Stimulated activated naive CD4-positive, alpha-beta T cell treated with Interleukin-2 at 50 U/mL for 16 hours (primary cell): ENCODE measurements around the gene PTPDC1.

Source experiments
- DNase-seq: peaks from one replicate; lab custom pipeline; 2025; lab: John Stamatoyannopoulos, UW

The PTPDC1 gene, protein sequence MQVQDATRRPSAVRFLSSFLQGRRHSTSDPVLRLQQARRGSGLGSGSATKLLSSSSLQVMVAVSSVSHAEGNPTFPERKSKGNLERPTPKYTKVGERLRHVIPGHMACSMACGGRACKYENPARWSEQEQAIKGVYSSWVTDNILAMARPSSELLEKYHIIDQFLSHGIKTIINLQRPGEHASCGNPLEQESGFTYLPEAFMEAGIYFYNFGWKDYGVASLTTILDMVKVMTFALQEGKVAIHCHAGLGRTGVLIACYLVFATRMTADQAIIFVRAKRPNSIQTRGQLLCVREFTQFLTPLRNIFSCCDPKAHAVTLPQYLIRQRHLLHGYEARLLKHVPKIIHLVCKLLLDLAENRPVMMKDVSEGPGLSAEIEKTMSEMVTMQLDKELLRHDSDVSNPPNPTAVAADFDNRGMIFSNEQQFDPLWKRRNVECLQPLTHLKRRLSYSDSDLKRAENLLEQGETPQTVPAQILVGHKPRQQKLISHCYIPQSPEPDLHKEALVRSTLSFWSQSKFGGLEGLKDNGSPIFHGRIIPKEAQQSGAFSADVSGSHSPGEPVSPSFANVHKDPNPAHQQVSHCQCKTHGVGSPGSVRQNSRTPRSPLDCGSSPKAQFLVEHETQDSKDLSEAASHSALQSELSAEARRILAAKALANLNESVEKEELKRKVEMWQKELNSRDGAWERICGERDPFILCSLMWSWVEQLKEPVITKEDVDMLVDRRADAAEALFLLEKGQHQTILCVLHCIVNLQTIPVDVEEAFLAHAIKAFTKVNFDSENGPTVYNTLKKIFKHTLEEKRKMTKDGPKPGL

DNA sequence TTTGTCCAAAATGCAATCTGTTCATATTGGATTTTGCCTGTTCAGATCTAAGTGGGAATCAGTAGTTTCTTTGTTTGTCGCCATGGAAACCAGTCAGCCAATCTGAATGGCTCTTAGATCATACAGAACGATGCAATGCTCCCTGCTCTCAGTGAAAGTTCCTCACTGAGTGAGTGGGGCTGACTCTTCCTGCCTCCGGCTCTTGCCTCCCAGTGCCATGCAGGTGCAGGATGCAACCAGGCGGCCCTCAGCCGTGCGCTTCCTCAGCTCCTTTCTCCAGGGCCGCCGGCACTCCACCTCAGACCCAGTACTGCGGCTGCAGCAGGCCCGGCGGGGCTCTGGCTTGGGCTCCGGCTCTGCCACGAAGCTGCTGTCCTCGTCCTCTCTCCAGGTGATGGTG lies at the start of gene PTPDC1:
TSS of gene PTPDC1 (plus strand) at position 151 of the 400 bp plus-strand sequence. CDS start at position 218, 67 bp downstream.
- no peak for DNase-seq

GRCh38 chr9:94034511-94034910 lies 49.8 kb upstream of the PTPDC1 start:
- DNase-seq = no peak

DNA sequence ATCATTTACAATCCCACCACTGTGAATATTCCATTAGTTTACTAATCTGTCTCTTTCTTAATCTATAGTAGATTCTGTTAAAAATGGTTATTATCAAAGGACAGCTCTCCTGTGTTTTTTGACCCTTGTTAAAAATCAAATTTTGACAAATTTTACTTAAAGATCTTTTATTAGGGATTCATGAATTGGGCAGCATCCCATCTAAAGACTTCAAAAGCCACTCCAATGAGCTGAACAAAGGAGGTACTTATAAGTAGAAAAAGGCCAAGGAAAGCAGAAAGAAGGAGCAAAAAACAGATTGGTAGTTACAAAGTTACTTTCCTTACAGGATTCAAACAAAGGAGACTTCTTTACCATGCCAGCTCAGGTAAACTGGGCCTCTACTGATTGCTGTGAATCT lies 44.5 kb upstream of the PTPDC1 start:
- DNase-seq = no peak

GRCh38 chr9:94042516-94043360 lies 41.5 kb upstream of the PTPDC1 start:
- no peak for DNase-seq

GRCh38 chr9:94054716-94055115 lies 29.5 kb upstream of the PTPDC1 start:
- DNase-seq = no peak

GRCh38 chr9:94056442-94056974 lies 27.8 kb upstream of the PTPDC1 start:
- no peak for DNase-seq

DNA sequence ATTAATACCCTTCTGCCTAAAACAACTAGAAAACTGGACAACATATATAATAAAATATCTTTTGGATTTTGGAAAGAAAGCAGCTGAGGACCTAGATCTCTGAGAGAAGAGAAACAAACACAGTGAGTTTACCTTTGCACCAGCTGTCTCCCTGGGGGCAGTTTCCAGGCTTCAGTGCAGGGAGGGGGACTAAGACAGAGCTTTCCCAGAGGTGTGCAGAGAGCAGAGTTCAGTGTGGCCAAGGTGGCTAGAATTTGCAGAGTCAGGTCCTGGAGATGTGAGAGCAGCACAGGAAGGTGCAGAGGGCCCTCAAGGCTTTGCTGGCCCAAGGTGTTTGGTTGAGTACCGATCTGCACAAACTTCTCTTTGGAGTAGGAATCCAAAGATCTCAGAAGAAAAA lies 26.3 kb upstream of the PTPDC1 start:
- no peak for DNase-seq

DNA sequence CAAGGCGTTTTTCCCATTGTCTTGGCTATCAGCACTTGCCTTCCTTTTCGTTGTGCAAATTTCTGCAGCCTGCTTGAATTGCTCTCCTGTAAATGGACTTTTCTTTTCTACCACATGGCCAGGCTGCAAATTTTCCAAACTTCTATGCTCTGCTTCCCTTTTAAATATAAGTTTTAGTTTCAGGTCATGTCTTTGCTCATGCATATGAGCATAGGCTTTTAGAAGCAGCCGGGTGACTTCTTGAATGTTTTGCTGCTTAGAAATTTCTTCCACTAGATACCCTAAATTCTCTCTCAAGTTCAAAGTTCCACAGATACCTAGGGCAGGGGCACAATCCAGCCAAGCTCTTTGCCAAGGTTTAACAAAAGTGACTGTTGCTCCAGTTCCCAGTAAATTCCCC lies 22.4 kb upstream of the PTPDC1 start:
- DNase-seq = no peak

GRCh38 chr9:94065535-94065961 lies 18.7 kb upstream of the PTPDC1 start:
- peak; percentile 63 for DNase-seq

DNA sequence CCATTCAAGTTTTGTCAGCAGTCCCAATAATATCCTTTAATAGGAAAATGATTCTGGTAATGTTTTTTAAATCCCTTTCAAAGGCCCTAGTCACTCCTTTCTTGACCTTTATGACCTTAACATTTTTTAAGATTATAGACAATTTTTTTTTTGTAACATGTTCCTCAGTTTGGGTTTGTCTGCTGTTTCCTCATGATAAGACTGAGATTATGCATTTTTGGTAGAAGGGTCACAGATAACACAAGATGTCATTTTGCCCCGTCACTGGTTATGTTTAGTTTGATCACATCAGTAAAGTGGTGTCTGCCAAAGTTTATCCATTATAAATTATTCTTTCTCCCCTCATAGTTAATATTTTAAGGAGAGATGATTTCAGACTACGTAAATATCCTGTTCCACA lies 16.0 kb upstream of the PTPDC1 start:
- no peak for DNase-seq

- DNase-seq = no peak
Observed at GRCh38 chr9:94076557-94076956, 7.7 kb upstream of the PTPDC1 start.

- no peak for DNase-seq
Observed at GRCh38 chr9:94078086-94078485, 6.2 kb upstream of the PTPDC1 start.

DNA sequence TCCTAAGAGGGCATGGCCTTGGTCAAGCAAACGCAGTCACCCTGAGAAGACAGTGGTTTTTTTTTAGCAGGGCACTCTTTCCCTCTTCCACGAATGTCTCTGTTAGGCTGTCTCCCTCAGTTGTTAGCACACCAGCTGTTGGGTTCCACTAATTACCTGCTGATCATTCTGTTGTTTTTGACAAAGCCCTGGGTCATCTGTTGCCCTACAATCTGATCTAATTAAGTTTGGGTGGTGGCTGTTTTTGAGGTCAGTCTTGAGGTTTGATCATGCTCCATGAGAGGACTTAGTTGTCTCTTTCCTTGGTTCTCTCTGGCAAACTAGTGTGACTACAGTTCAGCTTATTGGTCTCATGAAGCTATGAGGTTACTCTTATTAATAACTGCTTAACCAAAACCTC lies 5.0 kb upstream of the PTPDC1 start:
- no peak for DNase-seq

DNA sequence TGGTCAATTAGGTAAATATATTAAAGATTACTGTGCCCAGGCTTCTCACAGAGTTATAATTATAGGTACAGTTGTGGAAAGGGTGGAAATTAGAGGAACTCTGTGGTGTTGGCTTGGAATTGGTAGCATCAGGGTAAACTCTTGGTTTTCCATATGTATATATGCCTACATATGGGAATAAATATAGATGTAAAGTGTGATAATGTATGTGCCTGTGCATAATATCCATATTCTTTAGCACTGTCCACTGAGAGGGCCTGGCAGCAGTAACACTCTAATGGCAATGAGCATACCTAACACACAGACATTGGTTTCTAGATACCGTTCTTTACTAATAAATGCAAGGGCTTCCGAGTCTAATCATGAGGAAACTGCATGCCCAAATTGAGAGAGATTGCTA lies 4.0 kb upstream of the PTPDC1 start:
- no peak for DNase-seq

GRCh38 chr9:94081435-94081834 lies 2.8 kb upstream of the PTPDC1 start:
- DNase-seq = no peak

DNA sequence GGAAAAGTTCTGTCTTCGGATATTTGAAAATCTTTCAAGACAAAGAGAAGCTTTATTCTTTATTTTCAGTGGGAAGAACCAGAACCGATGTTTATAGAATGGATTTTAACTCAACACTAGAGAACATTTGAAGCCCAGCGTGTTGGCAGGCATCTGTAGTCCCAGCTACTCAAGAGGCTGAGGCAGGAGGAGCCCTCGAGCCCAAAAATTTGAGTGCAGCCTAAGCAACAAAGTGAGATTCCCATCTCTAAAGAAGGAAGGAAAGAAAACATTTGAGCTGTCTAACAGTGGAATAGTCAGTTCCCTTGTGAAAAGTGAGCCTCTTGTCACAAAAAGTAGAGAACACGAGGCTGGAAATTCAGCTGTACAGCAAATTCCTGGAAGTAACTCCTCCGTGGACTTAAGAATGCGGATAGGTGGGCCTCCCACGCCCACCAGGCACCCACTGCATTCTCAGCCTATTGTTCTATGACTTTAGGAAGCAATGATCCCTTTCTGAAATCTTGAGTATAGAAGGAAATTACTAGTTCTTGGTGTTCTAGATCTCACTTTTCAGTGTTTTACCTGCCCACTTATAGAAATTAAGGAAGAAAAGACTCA lies 2.3 kb upstream of the PTPDC1 start:
- DNase-seq = no peak

DNA sequence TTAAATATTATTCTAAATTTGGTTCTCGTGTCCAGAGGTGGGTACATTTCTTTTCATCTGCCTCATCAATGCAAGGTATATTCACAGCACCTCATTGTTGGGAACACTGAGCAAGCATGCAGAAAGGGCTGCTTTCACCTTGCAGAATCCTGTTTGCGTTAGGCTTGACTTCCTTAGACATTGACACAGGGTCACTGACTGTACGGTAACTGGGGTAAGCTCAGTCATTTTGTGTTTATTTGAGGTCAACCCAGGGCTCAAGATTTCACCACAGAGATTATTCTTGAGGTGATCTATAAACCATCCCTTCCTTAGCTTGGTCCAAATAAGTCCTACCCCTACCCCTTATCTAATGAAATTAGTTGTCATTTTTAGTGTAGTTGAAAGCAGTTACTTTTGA lies 1.7 kb upstream of the PTPDC1 start:
- DNase-seq = no peak

DNA sequence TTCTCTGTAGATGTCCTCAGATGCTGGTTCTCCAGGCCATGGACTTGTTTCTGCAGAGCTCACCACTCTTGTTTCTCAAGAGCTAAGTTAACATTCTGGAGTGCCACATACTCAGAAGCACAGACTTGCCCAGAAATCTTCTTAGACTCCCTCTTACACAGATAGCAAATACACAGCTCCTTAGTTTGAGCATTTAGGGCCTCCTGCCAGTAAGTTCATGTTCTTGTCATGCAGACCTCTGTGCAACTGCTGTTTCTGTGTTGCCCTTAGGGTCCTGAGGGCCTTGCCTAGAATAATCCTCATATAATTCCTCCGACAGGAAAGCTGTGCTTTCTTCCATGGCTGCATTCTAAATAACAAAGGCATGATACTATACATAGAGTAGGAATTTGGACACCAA lies 1.3 kb upstream of the PTPDC1 start:
- no peak for DNase-seq

DNA sequence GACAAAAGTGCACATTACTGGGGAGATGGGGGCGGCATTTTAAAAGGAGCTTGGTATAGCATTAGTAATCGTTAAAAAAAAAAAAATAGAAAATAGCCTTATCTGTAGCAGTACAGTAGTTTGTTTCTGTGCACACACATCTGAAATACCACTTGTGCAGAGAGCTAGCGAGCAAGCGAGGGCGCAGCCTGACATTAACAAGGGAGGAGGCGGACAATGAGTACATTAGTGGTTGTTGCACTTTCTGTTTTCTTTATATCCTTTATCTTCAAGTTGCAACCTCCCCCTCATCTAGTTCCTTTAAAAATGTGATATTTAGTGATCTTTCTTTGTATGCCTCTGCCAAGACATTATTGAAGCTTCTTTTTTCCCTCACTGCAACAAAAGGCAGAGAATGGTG lies 880 bp upstream of the PTPDC1 start:
- DNase-seq = no peak

- DNase-seq = no peak
Observed at GRCh38 chr9:94085062-94085639, 887 bp downstream of the PTPDC1 start.
